ENCODE data around the gene MAPKAPK2.
A peak's percentile ranks its signal among the peaks of the same experiment; 100 is the strongest.

The MAPKAPK2 gene

DNA sequence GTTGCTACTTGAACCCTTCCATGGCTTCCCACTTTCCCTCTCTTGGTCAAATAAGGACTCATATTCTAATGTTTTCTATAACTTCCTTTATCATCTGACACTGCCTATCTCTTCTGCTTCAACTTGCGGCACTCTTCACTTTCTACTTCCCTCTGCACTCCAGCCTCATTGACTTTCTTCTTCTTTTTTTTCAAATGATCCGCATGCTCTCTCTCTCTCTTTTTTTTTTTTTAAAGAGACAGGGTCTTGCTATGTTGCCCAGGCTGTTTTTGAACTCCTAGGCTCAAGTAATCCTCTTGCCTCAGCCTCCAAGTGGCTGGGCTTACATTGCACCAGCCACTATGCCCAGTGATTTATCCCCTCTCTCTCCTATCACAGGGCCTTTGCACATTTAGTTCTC, 94.9 kb downstream of the MAPKAPK2 start:
- DNase-seq, result no peak

DNA sequence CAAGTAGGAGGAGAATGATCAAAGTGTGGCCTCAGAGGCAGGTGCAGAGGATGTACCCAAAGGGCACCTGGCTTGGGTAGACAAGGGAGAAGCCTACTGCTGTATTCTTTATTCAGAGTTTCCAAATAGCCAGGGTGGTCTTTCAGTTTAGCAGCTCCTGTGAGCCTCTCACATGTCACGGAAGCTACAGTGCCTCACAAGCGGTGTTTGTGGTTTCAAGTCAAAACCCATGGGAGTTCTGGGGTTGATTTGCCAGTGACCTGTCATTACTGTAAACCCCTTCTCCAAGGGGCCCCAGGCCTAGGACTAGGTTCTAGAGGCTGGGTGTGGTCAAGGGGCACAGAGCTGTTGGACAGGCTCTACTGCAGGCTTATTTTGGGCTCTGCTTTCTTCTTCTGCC, 97.7 kb downstream of the MAPKAPK2 start:
- peak; percentile 68 for DNase-seq

DNA sequence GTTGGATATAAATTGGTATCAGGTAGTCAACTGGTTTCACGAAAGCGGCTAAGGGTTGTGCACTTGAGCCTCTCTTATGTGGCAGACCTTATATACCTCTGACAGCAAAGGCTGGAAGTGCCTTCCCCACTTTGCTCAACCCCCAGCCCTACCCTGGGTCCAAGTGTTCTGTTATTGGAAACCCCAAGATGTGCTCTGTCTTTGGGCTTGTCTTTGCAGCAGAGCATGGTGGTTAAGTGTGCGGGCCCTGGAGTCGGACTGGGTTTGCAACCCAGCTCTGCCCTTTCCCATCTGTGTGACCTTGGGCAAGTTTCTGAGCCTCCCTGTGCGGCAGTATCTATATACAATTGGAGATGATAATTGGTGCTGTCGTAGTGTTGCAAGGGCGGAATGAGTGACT, 98.8 kb downstream of the MAPKAPK2 start:
- DNase-seq, result no peak
